CD14-positive monocyte (primary cell): Measurements from ENCODE around the gene COL9A3. TPM values are rescaled to one million over a fixed set of nuclear protein-coding genes. Genes with fewer than 3 reads are reported as not detected.

Experiments
- DNase-seq, 3 donors: peaks; one replicate each; pipeline ENCODE4 v3.0.0-alpha.2; 2011 to 2022
- H2AFZ ChIP-seq: 2 replicates; pipeline ENCODE4 v1.6.0; 2012; ENCODE audit warnings: mild to moderate bottlenecking, low read depth, low read length, inconsistent platforms; ENCODE audit not compliant: insufficient read depth, poor library complexity, severe bottlenecking
- H3K27ac ChIP-seq, 2 donors: 1 replicate in 1 of 2; 2 replicates in 1 of 2; pipeline ENCODE4 v1.5.1; 2012 to 2013; ENCODE audit warnings: low read length in 2 of 2, control low read depth in 1 of 2, inconsistent platforms in 1 of 2, low read depth in 1 of 2, mild to moderate bottlenecking in 1 of 2
- H3K27me3 ChIP-seq, 2 donors: one replicate each; pipeline versions ENCODE4 v1.6.0 to v1.6.1; 2011 to 2013; ENCODE audit warnings: low read length in 2 of 2; ENCODE audit not compliant: control insufficient read depth in 2 of 2, insufficient read depth in 2 of 2
- H3K36me3 ChIP-seq, 2 donors: replicated peaks in 1 of 2; 1 replicate in 1 of 2; 2 replicates in 1 of 2; pipeline versions ENCODE4 v1.5.1 to v1.6.1; 2012 to 2013; ENCODE audit warnings: low read length in 2 of 2, control low read depth in 1 of 2, inconsistent platforms in 1 of 2, mild to moderate bottlenecking in 1 of 2; ENCODE audit not compliant: insufficient read depth in 2 of 2, control insufficient read depth in 1 of 2
- H3K4me1 ChIP-seq, 2 donors: 1 replicate in 1 of 2; 2 replicates in 1 of 2; pipeline versions ENCODE4 v1.5.1 to v1.6.1; 2012 to 2013; ENCODE audit warnings: low read length in 2 of 2, control low read depth in 1 of 2, inconsistent platforms in 1 of 2, mild to moderate bottlenecking in 1 of 2, moderate library complexity in 1 of 2; ENCODE audit not compliant: insufficient read depth in 2 of 2, control insufficient read depth in 1 of 2
- H3K4me2 ChIP-seq: replicated peaks from 2 replicates; pipeline ENCODE3; 2012; ENCODE audit warnings: low read length, moderate library complexity, mild to moderate bottlenecking; ENCODE audit not compliant: poor library complexity, severe bottlenecking; ENCODE audit errors: extremely low read depth
- H3K4me3 ChIP-seq, 3 experiments: fragments of 200-600 bp in 1 of 3; sonication (generic) in 1 of 3; replicated peaks in 1 of 3; 1 replicate in 2 of 3; 2 replicates in 1 of 3; pipeline ENCODE4 v1.5.1; 2011 to 2013; ENCODE audit warnings: low read length in 3 of 3, mild to moderate bottlenecking in 3 of 3, control low read depth in 2 of 3, low read depth in 2 of 3, inconsistent platforms in 1 of 3, moderate library complexity in 1 of 3
- H3K79me2 ChIP-seq: 2 replicates; pipeline ENCODE4 v1.6.0; 2012; ENCODE audit warnings: mild to moderate bottlenecking, control low read depth, inconsistent platforms, low read length, moderate library complexity; ENCODE audit not compliant: insufficient read depth
- H3K9ac ChIP-seq: 2 replicates; pipeline ENCODE4 v1.6.0; 2017; ENCODE audit warnings: low read length, mild to moderate bottlenecking; ENCODE audit not compliant: insufficient read depth, poor library complexity, severe bottlenecking
- H3K9me3 ChIP-seq, 2 donors: replicated peaks in 1 of 2; 1 replicate in 1 of 2; 2 replicates in 1 of 2; pipeline versions ENCODE4 v1.5.1 to v1.6.1; 2012 to 2013; ENCODE audit warnings: low read length in 2 of 2, control low read depth in 1 of 2; ENCODE audit not compliant: control insufficient read depth in 1 of 2, insufficient read depth in 1 of 2
- H4K20me1 ChIP-seq: 2 replicates; pipeline ENCODE4 v1.6.0; 2012; ENCODE audit warnings: mild to moderate bottlenecking, low read length, control low read depth, moderate library complexity; ENCODE audit not compliant: insufficient read depth
- H3K27ac Mint-ChIP-seq, 7 donors: one replicate each; pipeline ENCODE4 v1.8.0; 2020; ENCODE audit warnings: mild to moderate bottlenecking in 7 of 7, mixed read lengths in 7 of 7, moderate library complexity in 6 of 7, inconsistent platforms in 2 of 7
- H3K27me3 Mint-ChIP-seq, 3 donors: one replicate each; pipeline ENCODE4 v1.8.0; 2021 to 2022; ENCODE audit warnings: low read depth in 3 of 3, mild to moderate bottlenecking in 3 of 3, mixed read lengths in 3 of 3, moderate library complexity in 3 of 3, inconsistent platforms in 1 of 3
- H3K36me3 Mint-ChIP-seq, 2 donors: one replicate each; pipeline ENCODE4 v1.8.0; 2020; ENCODE audit warnings: mixed read lengths in 2 of 2, inconsistent platforms in 1 of 2, mild to moderate bottlenecking in 1 of 2
- H3K4me1 Mint-ChIP-seq: one replicate; pipeline ENCODE4 v1.8.0; 2020; ENCODE audit warnings: mild to moderate bottlenecking, mixed read lengths
- H3K4me3 Mint-ChIP-seq, 2 donors: one replicate each; pipeline ENCODE4 v1.8.0; 2020; ENCODE audit warnings: mild to moderate bottlenecking in 2 of 2, mixed read lengths in 2 of 2, moderate library complexity in 1 of 2
- H3K9me3 Mint-ChIP-seq, 7 donors: one replicate each; pipeline ENCODE4 v1.8.0; 2020 to 2022; ENCODE audit warnings: mixed read lengths in 7 of 7, mild to moderate bottlenecking in 6 of 7, moderate library complexity in 6 of 7, inconsistent platforms in 2 of 7
- WGBS: methylation state at CpG from one replicate; pipeline ENCODE4 v1.1.5; 2013; ENCODE audit warnings: missing lambda C conversion rate; ENCODE audit not compliant: insufficient coverage; 5-methylcytosine and 5-hydroxymethylcytosine counted together
- intact Hi-C, 2 donors: fragments of 100-400 bp; cut with micrococcal nuclease; formaldehyde crosslinking; loops; one replicate each; pipeline versions ENCODE4 v1.15.0 to v1.15.1; 2023
- polyA plus RNA-seq, 3 donors: library from polyadenylated mRNA; depleted of rRNA in 1 of 3; unstranded in 2 of 3; stranded (reverse) in 1 of 3; fragments of 300-500 nt in 2 of 3; fragments of >200 nt in 1 of 3; fragmentation: Illumina TruSeq in 2 of 3; gene quantifications; 1 replicate in 2 of 3; 2 replicates in 1 of 3; pipeline ENCODE4 v1.2.3, GENCODE V29; 2012 to 2021
- TF ChIP-seq, protein P1 (sequence below): fragments of 200-600 bp; IDR thresholded peaks from one replicate; pipeline ENCODE4 v1.8.0; 2022; ENCODE audit warnings: antibody characterized with exemption, mild to moderate bottlenecking

COL9A3 gene
- polyA plus RNA-seq, 3 donors: 1.8 to 4.4 (median 2.6) TPM

DNA sequence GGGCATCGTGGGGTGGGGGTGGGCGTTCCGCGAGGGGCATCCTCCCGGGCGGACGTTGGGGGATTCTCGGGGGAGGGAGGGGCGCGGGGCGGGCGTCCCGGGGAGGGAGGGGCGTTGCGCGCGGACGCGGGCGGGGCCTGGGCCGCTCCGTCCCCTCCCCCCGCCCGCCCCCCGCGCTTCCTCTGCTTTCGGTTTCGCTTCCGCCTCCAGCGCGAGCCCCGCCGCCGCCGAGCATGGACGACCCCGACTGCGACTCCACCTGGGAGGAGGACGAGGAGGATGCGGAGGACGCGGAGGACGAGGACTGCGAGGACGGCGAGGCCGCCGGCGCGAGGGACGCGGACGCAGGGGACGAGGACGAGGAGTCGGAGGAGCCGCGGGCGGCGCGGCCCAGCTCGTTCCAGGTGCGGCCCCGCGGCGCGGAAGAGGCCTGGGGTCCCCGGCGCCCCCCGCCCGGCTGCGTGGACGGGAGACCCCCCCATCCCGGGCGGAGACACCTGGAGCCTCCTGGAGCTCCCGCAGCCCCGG is 12.2 kb upstream of the COL9A3 start, which contains the start of gene OGFR:
OGFR (plus strand) TSS at position 209 of the 528 bp plus-strand sequence; CDS start at position 234, 25 bp downstream.
- intact Hi-C loops: loop anchor here (5.0 to 10.0 kb wide), 7 partner anchors 53 to 660 kb away; partner anchors contain the start of genes ADRM1 (in 2 of the 2), PSMA7 (in 1 of the 2), RPS21 (in 1 of the 2) and SS18L1 (in 1 of the 2)
- H3K4me1 ChIP-seq: peaks cover 56 to 58% of the 10 kb centered on the region in 2 donors
- no peaks in the 10 kb centered on the region for H3K27me3 ChIP-seq
- H3K9me3 ChIP-seq: no peaks in the 10 kb centered on the region
- peaks cover 50% of the 10 kb centered on the region for H3K79me2 ChIP-seq
- H3K27ac Mint-ChIP-seq: peak within 1 kb of the TSS; percentile 94 to 98 (median 95)
- H4K20me1 ChIP-seq: peaks cover 43% of the 10 kb centered on the region
- DNase-seq: peak in 2 of 3 donors; percentile 49 to 57
- H2AFZ ChIP-seq: peak within 1 kb of the TSS; percentile 74
- peak within 1 kb of the TSS; percentile 77 to 91 (median 88) for H3K4me3 ChIP-seq
- under 1% methylated on average over 56 of the region's 77 CpGs for WGBS
- H3K36me3 Mint-ChIP-seq: peaks cover 41 to 57% of the 10 kb centered on the region in 2 donors
- H3K4me1 Mint-ChIP-seq: peaks cover 49% of the 10 kb centered on the region
- peak within 1 kb of the TSS; percentile 94 for H3K4me2 ChIP-seq
- peaks cover 0 to 5% (median 0%) of the 10 kb centered on the region in 3 donors for H3K27me3 Mint-ChIP-seq
- peaks cover 48 to 50% of the 10 kb centered on the region in 2 donors for H3K36me3 ChIP-seq
- no peaks in the 10 kb centered on the region for H3K9me3 Mint-ChIP-seq
- H3K4me3 Mint-ChIP-seq: peak within 1 kb of the TSS; percentile 94 to 95
- peak within 1 kb of the TSS; percentile 90 for H3K9ac ChIP-seq
- peak within 1 kb of the TSS; percentile 90 to 93 for H3K27ac ChIP-seq
- TF ChIP-seq, protein P1, sequence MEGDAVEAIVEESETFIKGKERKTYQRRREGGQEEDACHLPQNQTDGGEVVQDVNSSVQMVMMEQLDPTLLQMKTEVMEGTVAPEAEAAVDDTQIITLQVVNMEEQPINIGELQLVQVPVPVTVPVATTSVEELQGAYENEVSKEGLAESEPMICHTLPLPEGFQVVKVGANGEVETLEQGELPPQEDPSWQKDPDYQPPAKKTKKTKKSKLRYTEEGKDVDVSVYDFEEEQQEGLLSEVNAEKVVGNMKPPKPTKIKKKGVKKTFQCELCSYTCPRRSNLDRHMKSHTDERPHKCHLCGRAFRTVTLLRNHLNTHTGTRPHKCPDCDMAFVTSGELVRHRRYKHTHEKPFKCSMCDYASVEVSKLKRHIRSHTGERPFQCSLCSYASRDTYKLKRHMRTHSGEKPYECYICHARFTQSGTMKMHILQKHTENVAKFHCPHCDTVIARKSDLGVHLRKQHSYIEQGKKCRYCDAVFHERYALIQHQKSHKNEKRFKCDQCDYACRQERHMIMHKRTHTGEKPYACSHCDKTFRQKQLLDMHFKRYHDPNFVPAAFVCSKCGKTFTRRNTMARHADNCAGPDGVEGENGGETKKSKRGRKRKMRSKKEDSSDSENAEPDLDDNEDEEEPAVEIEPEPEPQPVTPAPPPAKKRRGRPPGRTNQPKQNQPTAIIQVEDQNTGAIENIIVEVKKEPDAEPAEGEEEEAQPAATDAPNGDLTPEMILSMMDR: no peak

GRCh38 chr20:62805155-62805710 is 11.6 kb upstream of the COL9A3 start:
- Histone ChIP-seq H3K36me3 (peaks cover 50% of the 10 kb centered on the region in 2 donors), H3K4me2 (peak overlapping the region; percentile 94), H3K4me1 (peaks cover 56 to 58% of the 10 kb centered on the region in 2 donors), H3K27ac (peak overlapping the region; percentile 90 to 93), H3K4me3 (peak overlapping the region; percentile 77 to 91 (median 88)), H3K79me2 (peaks cover 55% of the 10 kb centered on the region), H3K9ac (peak overlapping the region; percentile 90), H3K9me3 (no peaks in the 10 kb centered on the region), H3K27me3 (no peaks in the 10 kb centered on the region), H4K20me1 (peaks cover 49% of the 10 kb centered on the region), H2AFZ (no peak overlapping the region)
- under 1% methylated on average over 56 of the region's 58 CpGs for WGBS
- intact Hi-C loops: loop anchor here (5.0 to 10.0 kb wide), 6 partner anchors 138 to 660 kb away; partner anchors contain the start of genes ADRM1 (in 2 of the 2), PSMA7 (in 1 of the 2), RPS21 (in 1 of the 2) and SS18L1 (in 1 of the 2)
- Mint-ChIP-seq H3K4me3 (peak overlapping the region; percentile 90 to 95), H3K4me1 (peaks cover 49% of the 10 kb centered on the region), H3K27ac (peak overlapping the region; percentile 94 to 98 (median 95)), H3K36me3 (peaks cover 41 to 57% of the 10 kb centered on the region in 2 donors), H3K27me3 (peaks cover 0 to 7% (median 0%) of the 10 kb centered on the region in 3 donors), H3K9me3 (no peaks in the 10 kb centered on the region)
- no peak for DNase-seq
- TF ChIP-seq, protein P1: no peak
